ENCODE measurements around the gene ADK. TPM values are rescaled to one million over a fixed set of nuclear protein-coding genes. Genes with fewer than 3 reads are reported as not detected.

The ADK gene
- total RNA-seq, 1 donor from 2014 or later: 62.0 TPM

DNA sequence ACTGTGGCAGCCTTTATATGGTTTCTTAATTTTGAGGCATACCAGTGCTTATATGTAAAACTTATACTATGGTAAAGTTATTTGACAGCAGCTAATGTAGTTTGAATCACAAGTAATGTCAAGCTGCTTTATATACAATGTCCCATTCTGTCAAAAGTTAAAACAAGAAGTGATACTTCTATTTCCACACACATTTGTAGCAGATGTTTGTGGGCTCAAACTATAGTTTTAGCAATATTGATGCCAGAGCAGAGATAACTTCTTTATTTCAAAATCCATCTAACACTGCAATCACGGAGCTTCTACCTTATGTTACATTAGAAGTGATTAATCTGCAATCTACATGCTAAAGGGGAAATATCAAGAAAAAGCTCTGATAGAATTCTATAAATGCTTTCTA, 149.6 kb downstream of the ADK start:
- no peaks in the 10 kb centered on the region for H3K27me3 Mint-ChIP-seq (ENCODE audit: low read depth, unreplicated experiment)
- no peak overlapping the region for H3K27ac ChIP-seq (ENCODE audit: low read depth, low read length)
- no peak overlapping the region for H2AFZ ChIP-seq (ENCODE audit: low read depth, low read length)
- H3K36me3 ChIP-seq (ENCODE audit: insufficient read depth, low read length): no peaks in the 10 kb centered on the region
- no peak overlapping the region for H3K4me3 ChIP-seq (ENCODE audit: insufficient read depth, low read depth, low read length)
- FAIRE-seq (no peak), DNase-seq (ENCODE audit: low read depth) (no peak)
- no peak overlapping the region for H3K4me2 ChIP-seq (ENCODE audit: low read length)
- H3K9ac ChIP-seq (ENCODE audit: low read length): no peak overlapping the region
- no peak overlapping the region for H3K27ac Mint-ChIP-seq (ENCODE audit: unreplicated experiment)
- no peaks in the 10 kb centered on the region for H3K4me1 ChIP-seq (ENCODE audit: insufficient read depth, low read length)
- H3K4me3 Mint-ChIP-seq (ENCODE audit: unreplicated experiment): no peak overlapping the region
- peaks cover 9% of the 10 kb centered on the region for H3K79me2 ChIP-seq (ENCODE audit: insufficient read depth, low read length)
- peaks cover 1% of the 10 kb centered on the region for H3K36me3 Mint-ChIP-seq (ENCODE audit: low read depth, unreplicated experiment)
- no peaks in the 10 kb centered on the region for H3K9me3 Mint-ChIP-seq (ENCODE audit: unreplicated experiment)
- peaks cover 3% of the 10 kb centered on the region for H4K20me1 ChIP-seq (ENCODE audit: insufficient read depth, low read length)
- H3K9me3 ChIP-seq (ENCODE audit: insufficient read depth, low read depth, low read length): no peaks in the 10 kb centered on the region
- H3K4me1 Mint-ChIP-seq (ENCODE audit: low read depth, unreplicated experiment): no peaks in the 10 kb centered on the region
- no peak for TF ChIP-seq EZH2 (IDR thresholded peaks at IDR 0.05; ENCODE audit: insufficient read depth, low read length)
- TF ChIP-seq, protein P1, sequence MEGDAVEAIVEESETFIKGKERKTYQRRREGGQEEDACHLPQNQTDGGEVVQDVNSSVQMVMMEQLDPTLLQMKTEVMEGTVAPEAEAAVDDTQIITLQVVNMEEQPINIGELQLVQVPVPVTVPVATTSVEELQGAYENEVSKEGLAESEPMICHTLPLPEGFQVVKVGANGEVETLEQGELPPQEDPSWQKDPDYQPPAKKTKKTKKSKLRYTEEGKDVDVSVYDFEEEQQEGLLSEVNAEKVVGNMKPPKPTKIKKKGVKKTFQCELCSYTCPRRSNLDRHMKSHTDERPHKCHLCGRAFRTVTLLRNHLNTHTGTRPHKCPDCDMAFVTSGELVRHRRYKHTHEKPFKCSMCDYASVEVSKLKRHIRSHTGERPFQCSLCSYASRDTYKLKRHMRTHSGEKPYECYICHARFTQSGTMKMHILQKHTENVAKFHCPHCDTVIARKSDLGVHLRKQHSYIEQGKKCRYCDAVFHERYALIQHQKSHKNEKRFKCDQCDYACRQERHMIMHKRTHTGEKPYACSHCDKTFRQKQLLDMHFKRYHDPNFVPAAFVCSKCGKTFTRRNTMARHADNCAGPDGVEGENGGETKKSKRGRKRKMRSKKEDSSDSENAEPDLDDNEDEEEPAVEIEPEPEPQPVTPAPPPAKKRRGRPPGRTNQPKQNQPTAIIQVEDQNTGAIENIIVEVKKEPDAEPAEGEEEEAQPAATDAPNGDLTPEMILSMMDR (IDR thresholded peaks at IDR 0.05; ENCODE audit: insufficient read depth, low read depth, low read length): no peak
- no peaks in the 10 kb centered on the region for H3K27me3 ChIP-seq (ENCODE audit: insufficient read depth, low read length)

DNA sequence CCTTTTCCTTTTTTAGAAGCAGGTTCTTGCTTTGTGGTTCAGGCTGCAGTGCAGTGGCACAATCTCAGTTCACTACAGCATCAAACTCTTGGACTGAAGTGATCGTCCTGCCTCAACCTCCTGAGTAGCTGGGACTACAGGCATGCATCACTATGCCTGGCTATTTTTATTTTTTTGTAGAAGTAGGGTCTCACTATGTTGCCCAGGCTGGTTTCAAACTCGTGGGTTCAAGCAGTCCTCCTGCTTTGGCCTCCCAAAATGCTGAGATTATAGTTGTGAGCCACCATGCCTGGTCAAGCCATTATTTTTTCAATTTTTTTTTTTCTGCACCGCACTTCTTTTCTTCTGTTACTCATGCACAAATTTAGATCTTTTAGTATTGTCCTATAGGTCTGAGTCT, 154.7 kb downstream of the ADK start:
- Histone ChIP-seq H3K9ac (ENCODE audit: low read length) (no peak overlapping the region), H3K4me1 (ENCODE audit: insufficient read depth, low read length) (no peaks in the 10 kb centered on the region), H3K27ac (ENCODE audit: low read depth, low read length) (no peak overlapping the region), H3K36me3 (ENCODE audit: insufficient read depth, low read length) (no peaks in the 10 kb centered on the region), H2AFZ (ENCODE audit: low read depth, low read length) (no peak overlapping the region), H4K20me1 (ENCODE audit: insufficient read depth, low read length) (peaks cover 3% of the 10 kb centered on the region), H3K9me3 (ENCODE audit: insufficient read depth, low read depth, low read length) (no peaks in the 10 kb centered on the region), H3K4me3 (ENCODE audit: insufficient read depth, low read depth, low read length) (no peak overlapping the region), H3K4me2 (ENCODE audit: low read length) (no peak overlapping the region), H3K27me3 (ENCODE audit: insufficient read depth, low read length) (no peaks in the 10 kb centered on the region), H3K79me2 (ENCODE audit: insufficient read depth, low read length) (peaks cover 6% of the 10 kb centered on the region)
- Mint-ChIP-seq H3K4me3 (ENCODE audit: unreplicated experiment) (no peak overlapping the region), H3K9me3 (ENCODE audit: unreplicated experiment) (no peaks in the 10 kb centered on the region), H3K4me1 (ENCODE audit: low read depth, unreplicated experiment) (peaks cover 9% of the 10 kb centered on the region), H3K27ac (ENCODE audit: unreplicated experiment) (no peak overlapping the region), H3K27me3 (ENCODE audit: low read depth, unreplicated experiment) (no peaks in the 10 kb centered on the region), H3K36me3 (ENCODE audit: low read depth, unreplicated experiment) (no peaks in the 10 kb centered on the region)
- DNase-seq (ENCODE audit: low read depth) (no peak), FAIRE-seq (no peak)
- no peak for TF ChIP-seq EZH2 (IDR thresholded peaks at IDR 0.05; ENCODE audit: insufficient read depth, low read length)
- TF ChIP-seq, protein P1 (IDR thresholded peaks at IDR 0.05; ENCODE audit: insufficient read depth, low read depth, low read length): no peak

DNA sequence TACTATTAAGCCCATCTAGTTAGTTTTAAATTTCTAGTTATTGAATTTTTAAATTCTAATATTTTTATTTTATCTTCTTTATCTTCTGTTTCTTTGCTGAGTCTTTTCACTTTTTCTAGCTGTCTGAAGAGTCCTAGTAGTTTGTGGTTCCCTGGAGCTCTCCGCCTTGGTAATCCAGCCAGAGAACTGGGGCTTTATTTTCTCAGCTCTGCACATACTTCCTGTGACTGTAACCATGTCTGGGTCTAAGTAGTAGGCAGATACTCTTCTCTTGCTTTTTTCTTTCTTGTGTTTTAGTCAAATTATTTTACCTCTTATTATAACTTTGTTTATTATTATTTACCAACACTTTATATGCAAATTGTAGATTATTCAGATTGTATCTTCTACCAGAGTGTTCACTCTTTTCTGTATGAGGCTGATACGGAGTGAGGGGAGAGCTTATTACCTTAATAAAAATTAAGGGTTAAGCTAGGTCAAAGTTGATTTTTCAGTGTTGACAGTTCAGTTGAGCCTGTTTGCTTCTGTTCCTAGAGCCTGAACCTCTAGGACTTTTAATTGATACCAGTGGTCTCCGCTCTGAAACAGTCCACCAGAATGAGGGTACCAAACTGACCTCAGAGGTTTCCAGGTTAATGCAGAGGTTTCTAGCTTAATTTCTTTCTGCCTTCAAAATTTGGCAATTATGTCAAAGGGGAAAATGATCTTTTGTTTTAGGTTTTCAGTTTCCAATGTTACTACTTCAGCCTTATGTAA, 155.4 kb downstream of the ADK start:
- Mint-ChIP-seq H3K4me3 (ENCODE audit: unreplicated experiment) (no peak overlapping the region), H3K4me1 (ENCODE audit: low read depth, unreplicated experiment) (peaks cover 9% of the 10 kb centered on the region), H3K27me3 (ENCODE audit: low read depth, unreplicated experiment) (no peaks in the 10 kb centered on the region), H3K27ac (ENCODE audit: unreplicated experiment) (no peak overlapping the region), H3K36me3 (ENCODE audit: low read depth, unreplicated experiment) (no peaks in the 10 kb centered on the region), H3K9me3 (ENCODE audit: unreplicated experiment) (no peaks in the 10 kb centered on the region)
- DNase-seq (ENCODE audit: low read depth): no peak
- H3K4me3 ChIP-seq (ENCODE audit: insufficient read depth, low read depth, low read length): no peak overlapping the region
- TF ChIP-seq, protein P1 (IDR thresholded peaks at IDR 0.05; ENCODE audit: insufficient read depth, low read depth, low read length): no peak
- TF ChIP-seq EZH2 (IDR thresholded peaks at IDR 0.05; ENCODE audit: insufficient read depth, low read length): no peak
- H3K36me3 ChIP-seq (ENCODE audit: insufficient read depth, low read length): no peaks in the 10 kb centered on the region
- H3K79me2 ChIP-seq (ENCODE audit: insufficient read depth, low read length): peaks cover 6% of the 10 kb centered on the region
- H3K9ac ChIP-seq (ENCODE audit: low read length): no peak overlapping the region
- FAIRE-seq: no peak
- peaks cover 3% of the 10 kb centered on the region for H4K20me1 ChIP-seq (ENCODE audit: insufficient read depth, low read length)
- no peaks in the 10 kb centered on the region for H3K9me3 ChIP-seq (ENCODE audit: insufficient read depth, low read depth, low read length)
- H3K27me3 ChIP-seq (ENCODE audit: insufficient read depth, low read length): no peaks in the 10 kb centered on the region
- no peak overlapping the region for H3K27ac ChIP-seq (ENCODE audit: low read depth, low read length)
- no peak overlapping the region for H3K4me2 ChIP-seq (ENCODE audit: low read length)
- no peak overlapping the region for H2AFZ ChIP-seq (ENCODE audit: low read depth, low read length)
- H3K4me1 ChIP-seq (ENCODE audit: insufficient read depth, low read length): no peaks in the 10 kb centered on the region
